AG04449 (cell line): Measurements from ENCODE around the gene CHMP1A.

Experiments used
- CTCF ChIA-PET: fragments of 350-600 bp; formaldehyde crosslinking; extraction: SDS; loops from one replicate; lab custom pipeline; 2021; ENCODE audit warnings: antibody characterized with exemption; lab: Yijun Ruan, JAX
- POLR2A ChIA-PET: fragments of 400-600, 350-600 bp; formaldehyde crosslinking; extraction: SDS; loops from one replicate; lab custom pipeline; 2020; ENCODE audit warnings: antibody characterized with exemption, inconsistent platforms; lab: Yijun Ruan, JAX
- DNase-seq: peaks from one replicate; pipeline ENCODE4 v3.0.0-alpha.2; 2010; ENCODE audit warnings: low read depth, low spot score
- H3K4me3 ChIP-seq: 2 replicates; pipeline ENCODE4 v1.5.1; 2011; ENCODE audit warnings: low read depth, mild to moderate bottlenecking, control low read depth, low read length
- TF ChIP-seq, protein P1 (sequence below): IDR thresholded peaks from one replicate; pipeline ENCODE4 v1.5.1; 2011; ENCODE audit warnings: mild to moderate bottlenecking, moderate library complexity, low read length, control low read depth, inconsistent platforms; ENCODE audit not compliant: insufficient read depth; ENCODE audit errors: missing control alignments

The CHMP1A gene

DNA sequence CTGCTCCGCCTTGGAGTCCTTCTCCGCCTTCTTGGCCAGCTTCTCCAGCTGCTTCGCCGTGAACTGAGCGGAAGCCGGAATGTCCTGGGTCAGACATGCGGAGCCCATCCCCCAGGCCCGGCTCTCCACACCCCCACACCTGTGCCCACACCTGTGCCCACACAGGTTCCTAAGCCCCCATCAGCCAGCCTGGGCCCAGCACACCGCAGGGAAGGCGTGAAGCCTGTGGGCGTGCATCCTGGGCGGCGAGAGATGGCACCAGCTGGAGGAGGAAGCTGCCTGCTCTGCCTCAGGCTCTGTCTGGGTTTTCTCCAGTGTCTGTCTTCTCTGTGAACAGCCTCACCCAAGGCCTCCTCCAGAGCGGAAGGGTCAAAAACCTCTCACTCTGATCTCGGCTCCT, 5.9 kb downstream of the CHMP1A start:
- DNase-seq: no peak
- TF ChIP-seq, protein P1, sequence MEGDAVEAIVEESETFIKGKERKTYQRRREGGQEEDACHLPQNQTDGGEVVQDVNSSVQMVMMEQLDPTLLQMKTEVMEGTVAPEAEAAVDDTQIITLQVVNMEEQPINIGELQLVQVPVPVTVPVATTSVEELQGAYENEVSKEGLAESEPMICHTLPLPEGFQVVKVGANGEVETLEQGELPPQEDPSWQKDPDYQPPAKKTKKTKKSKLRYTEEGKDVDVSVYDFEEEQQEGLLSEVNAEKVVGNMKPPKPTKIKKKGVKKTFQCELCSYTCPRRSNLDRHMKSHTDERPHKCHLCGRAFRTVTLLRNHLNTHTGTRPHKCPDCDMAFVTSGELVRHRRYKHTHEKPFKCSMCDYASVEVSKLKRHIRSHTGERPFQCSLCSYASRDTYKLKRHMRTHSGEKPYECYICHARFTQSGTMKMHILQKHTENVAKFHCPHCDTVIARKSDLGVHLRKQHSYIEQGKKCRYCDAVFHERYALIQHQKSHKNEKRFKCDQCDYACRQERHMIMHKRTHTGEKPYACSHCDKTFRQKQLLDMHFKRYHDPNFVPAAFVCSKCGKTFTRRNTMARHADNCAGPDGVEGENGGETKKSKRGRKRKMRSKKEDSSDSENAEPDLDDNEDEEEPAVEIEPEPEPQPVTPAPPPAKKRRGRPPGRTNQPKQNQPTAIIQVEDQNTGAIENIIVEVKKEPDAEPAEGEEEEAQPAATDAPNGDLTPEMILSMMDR: no peak
- H3K4me3 ChIP-seq: no peak overlapping the region
- CTCF ChIA-PET: interaction anchor here (2.6 kb wide), 1 partner anchor 10 kb away, joined by 19 read pairs; no protein-coding TSS in a partner anchor
- POLR2A ChIA-PET: no interaction called here

DNA sequence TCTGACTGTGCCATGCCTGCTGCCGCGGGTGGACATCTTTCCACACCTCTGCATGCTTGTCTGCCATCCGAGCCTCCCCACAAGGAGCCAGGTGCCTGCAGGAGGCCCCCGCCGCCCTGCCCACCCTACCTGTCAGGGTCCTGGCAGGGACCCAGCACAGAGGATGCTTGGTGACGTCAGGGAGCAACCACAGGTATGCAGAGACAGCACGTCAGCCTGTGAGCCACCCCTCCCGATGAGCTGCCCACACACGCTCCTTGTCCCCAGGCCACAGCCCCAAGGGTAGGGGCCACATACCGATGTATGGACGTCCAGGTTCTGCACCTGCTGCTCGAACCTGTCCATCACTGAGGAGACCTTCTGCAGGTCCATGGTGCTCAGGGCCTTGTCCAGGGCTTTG, 10.6 kb downstream of the CHMP1A start:
- TF ChIP-seq, protein P1: no peak
- CTCF ChIA-PET: no interaction called here
- H3K4me3 ChIP-seq: no peak overlapping the region
- POLR2A ChIA-PET: no interaction called here
- DNase-seq: no peak

DNA sequence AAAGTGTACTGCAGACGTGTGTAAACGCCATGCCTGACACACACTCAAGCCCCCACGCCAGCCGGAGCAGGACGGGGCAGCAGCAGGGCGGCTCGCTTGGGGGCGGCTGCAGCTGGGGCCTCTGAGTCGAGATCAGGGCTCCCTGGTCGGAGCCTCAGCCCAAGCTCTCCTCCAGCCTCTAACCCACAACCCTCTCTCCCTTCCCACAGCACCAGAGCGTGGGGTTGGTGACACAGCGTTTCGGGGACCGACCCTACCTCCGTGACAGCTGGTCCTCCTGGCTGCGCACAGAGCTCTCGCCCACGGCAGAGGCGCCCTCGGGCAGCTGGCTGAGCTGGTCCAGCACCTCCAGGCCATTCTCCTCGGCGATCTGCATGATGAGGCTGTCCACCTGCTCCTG, 11.2 kb downstream of the CHMP1A start:
- ChIA-PET CTCF (no interaction called here), POLR2A (no interaction called here)
- DNase-seq: no peak
- TF ChIP-seq, protein P1: no peak
- no peak overlapping the region for H3K4me3 ChIP-seq

DNA sequence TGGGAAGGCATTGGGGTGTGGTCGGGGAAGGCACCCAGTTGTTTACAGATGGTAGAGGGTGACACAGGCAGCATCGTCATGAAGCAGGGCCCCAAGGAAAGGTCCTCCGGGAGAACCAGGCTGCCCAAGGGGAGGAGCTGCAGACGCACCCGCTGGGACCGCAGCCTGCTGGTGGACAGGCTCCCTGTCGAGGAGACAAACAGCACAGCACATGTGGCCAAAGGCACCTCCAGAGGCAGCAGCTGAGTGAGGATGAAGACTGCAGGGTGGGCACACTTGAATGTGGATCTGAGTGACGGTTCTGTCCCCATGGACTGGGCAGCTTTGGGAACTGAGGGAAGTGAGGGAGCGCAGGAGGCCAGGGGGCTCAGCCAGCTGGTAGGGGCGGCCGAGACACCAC, 12.4 kb downstream of the CHMP1A start:
- TF ChIP-seq, protein P1: no peak
- ChIA-PET CTCF (interaction anchor here (1.1 to 1.5 kb wide), 2 partner anchors 73 to 87 kb away, joined by 4 to 7 read pairs; no protein-coding TSS in a partner anchor), POLR2A (no interaction called here)
- H3K4me3 ChIP-seq: no peak overlapping the region
- no peak for DNase-seq

DNA sequence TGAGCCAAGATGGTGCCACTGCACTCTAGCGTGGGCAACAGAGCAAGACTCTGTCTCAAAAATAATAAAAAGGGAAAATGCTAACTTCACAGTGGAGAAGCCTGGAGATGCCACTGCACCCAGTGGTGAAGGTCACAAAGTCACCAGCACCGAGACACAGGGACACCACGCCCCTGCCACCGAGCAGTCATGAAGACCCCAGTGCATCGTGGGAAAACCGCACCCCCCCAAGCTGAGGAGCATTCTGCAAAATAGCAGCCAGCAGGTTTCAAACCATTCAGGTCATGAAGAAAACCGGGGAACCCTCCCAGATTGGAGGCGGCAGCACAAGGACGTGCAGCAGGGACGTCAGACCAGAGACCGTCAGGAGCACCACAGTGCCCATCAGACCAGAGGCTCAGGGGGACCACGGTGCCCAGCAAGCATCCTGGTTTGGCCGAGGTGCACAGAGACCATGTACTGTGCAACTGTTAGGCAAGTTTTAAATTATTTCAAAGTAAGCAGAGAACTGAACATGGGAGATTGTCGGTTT, 13.7 kb downstream of the CHMP1A start:
- TF ChIP-seq, protein P1: no peak
- no peak overlapping the region for H3K4me3 ChIP-seq
- ChIA-PET CTCF (interaction anchor here (0.9 to 3.8 kb wide), 5 partner anchors 11 to 86 kb away, joined by 3 to 24 read pairs (median 8); no protein-coding TSS in a partner anchor), POLR2A (no interaction called here)
- DNase-seq: no peak

DNA sequence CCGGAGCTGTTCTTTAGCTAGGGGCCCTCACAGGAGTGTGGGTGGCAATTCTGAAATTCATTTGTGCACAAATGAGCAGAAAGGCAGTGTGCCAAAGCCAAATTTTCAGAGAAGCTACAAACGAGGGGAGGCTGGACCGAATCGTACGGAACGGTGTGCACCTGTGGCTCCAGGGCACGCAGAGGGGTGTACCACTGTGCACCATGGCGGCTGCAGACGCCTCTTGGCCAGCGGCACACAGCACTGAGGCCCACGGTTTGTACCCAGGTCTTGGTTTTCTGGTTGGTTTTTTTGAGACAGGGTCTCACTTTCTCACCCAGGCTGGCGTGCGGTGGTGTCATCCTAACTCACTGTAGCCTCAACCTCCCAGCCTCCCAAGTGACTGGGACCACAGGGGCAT, 14.9 kb downstream of the CHMP1A start:
- no peak overlapping the region for H3K4me3 ChIP-seq
- TF ChIP-seq, protein P1: no peak
- ChIA-PET CTCF (interaction anchor here (0.7 to 3.8 kb wide), 16 partner anchors 9 to 450 kb away, joined by 3 to 34 read pairs (median 4); partner anchors contain the start of gene CPNE7), POLR2A (interaction anchor here (0.9 kb wide), 1 partner anchor 40 kb away, joined by 3 read pairs; no protein-coding TSS in a partner anchor)
- DNase-seq: no peak
